CD4-positive, alpha-beta T cell (primary cell): ENCODE measurements around the gene SCLT1. TPM values are rescaled to one million over a fixed set of nuclear protein-coding genes. Genes with fewer than 3 reads are reported as not detected.

Experiments
- ATAC-seq: fragments of 200-7000 bp; cut with Tn5 transposase; one replicate; pipeline ENCODE4 v1.10.0; 2022; ENCODE audit warnings: mild to moderate bottlenecking; ENCODE audit not compliant: poor library complexity
- CTCF ChIA-PET: fragments of 350-600 bp; sonication (Branson Sonifier 250); formaldehyde crosslinking; loops from one replicate; lab custom pipeline; 2021; ENCODE audit warnings: antibody characterized with exemption, inconsistent platforms; lab: Charles Lee
- POLR2A ChIA-PET: fragments of 350-600 bp; sonication (Branson Sonifier 250); formaldehyde crosslinking; loops from one replicate; lab custom pipeline; 2021; ENCODE audit warnings: antibody characterized with exemption, inconsistent platforms; lab: Charles Lee
- DNase-seq, 14 experiments: peaks; one replicate each; pipeline ENCODE4 v3.0.0-alpha.2; 2013 to 2020; ENCODE audit warnings: mixed read lengths in 2 of 14
- H3K27ac ChIP-seq, 2 donors: one replicate each; pipeline versions ENCODE4 v1.5.1 to v1.7.0; 2013; ENCODE audit warnings: low read length in 2 of 2, low read depth in 1 of 2, mild to moderate bottlenecking in 1 of 2
- H3K27me3 ChIP-seq, 2 experiments: 1 replicate in 1 of 2; 2 replicates in 1 of 2; pipeline versions ENCODE4 v1.6.1 to v1.7.0; 2013; ENCODE audit warnings: low read length in 2 of 2, control low read depth in 1 of 2, mild to moderate bottlenecking in 1 of 2, moderate library complexity in 1 of 2; ENCODE audit not compliant: insufficient read depth in 2 of 2, control insufficient read depth in 1 of 2
- H3K36me3 ChIP-seq: one replicate; pipeline ENCODE4 v1.6.1; 2013; ENCODE audit warnings: low read length, control low read depth; ENCODE audit not compliant: insufficient read depth
- H3K4me1 ChIP-seq: one replicate; pipeline ENCODE4 v1.6.1; 2013; ENCODE audit warnings: low read length, control low read depth; ENCODE audit not compliant: insufficient read depth
- H3K4me3 ChIP-seq: one replicate; pipeline ENCODE4 v1.5.1; 2013; ENCODE audit warnings: mild to moderate bottlenecking, low read length, moderate library complexity
- H3K9me3 ChIP-seq, 2 experiments: 1 replicate in 1 of 2; 2 replicates in 1 of 2; pipeline versions ENCODE4 v1.6.1 to v1.7.0; 2013; ENCODE audit warnings: low read length in 2 of 2, mild to moderate bottlenecking in 2 of 2, control low read depth in 1 of 2, moderate library complexity in 1 of 2; ENCODE audit not compliant: control insufficient read depth in 1 of 2, insufficient read depth in 1 of 2
- H3K27ac Mint-ChIP-seq: one replicate; pipeline ENCODE4 v1.8.0; 2020; ENCODE audit warnings: mixed read lengths
- H3K27me3 Mint-ChIP-seq: one replicate; pipeline ENCODE4 v1.8.0; 2021; ENCODE audit warnings: mixed read lengths
- H3K36me3 Mint-ChIP-seq: one replicate; pipeline ENCODE4 v1.8.0; 2021; ENCODE audit warnings: low read depth, mixed read lengths
- H3K4me1 Mint-ChIP-seq: one replicate; pipeline ENCODE4 v1.8.0; 2021; ENCODE audit warnings: low read depth, mixed read lengths
- H3K4me3 Mint-ChIP-seq: one replicate; pipeline ENCODE4 v1.8.0; 2020; ENCODE audit warnings: mild to moderate bottlenecking, mixed read lengths
- H3K9me3 Mint-ChIP-seq: one replicate; pipeline ENCODE4 v1.8.0; 2020; ENCODE audit warnings: mixed read lengths
- intact Hi-C, 2 experiments: fragments of 100-400 bp; cut with DNase I in 1 of 2; cut with micrococcal nuclease in 1 of 2; formaldehyde crosslinking; loops; one replicate each; pipeline versions ENCODE4 v1.15.1 to v1.9.0; 2023 to 2025; cut with DNase I, micrococcal nuclease
- total RNA-seq, 174 experiments: library from RNA in 2 of 174; stranded (reverse) in 2 of 174; gene quantifications; one replicate each; pipeline ENCODE4 v1.2.3 and lab custom pipeline; 2021 to 2026
- TF ChIP-seq, protein P1 (sequence below): fragments of 200-600 bp; IDR thresholded peaks from one replicate; pipeline ENCODE4 v1.8.0; 2022; ENCODE audit warnings: antibody characterized with exemption, mild to moderate bottlenecking

The SCLT1 gene
- total RNA-seq, 2 experiments from 2014 or later = 21.8 to 21.9 TPM

DNA sequence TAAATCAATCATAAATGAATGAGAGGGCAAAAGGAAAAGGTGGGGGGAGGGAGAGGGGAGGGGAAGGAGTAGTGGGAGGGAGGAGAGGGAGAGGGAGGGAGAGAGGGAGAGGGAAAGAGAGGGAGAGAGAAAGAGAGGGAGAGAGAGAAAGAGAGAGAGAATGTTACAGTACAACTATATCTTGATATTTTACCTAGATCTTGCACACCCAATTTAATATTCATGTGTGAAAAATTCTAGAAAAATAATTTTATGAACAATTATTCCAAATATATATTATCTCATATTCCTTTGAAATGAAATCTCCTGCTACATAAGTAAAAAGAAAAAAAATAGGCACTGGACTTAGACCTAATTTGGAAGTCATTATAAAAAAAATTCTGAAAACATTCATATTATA lies 120.0 kb downstream of the SCLT1 start:
- H3K36me3 ChIP-seq = peaks cover 7% of the 10 kb centered on the region
- no peak overlapping the region for H3K27ac ChIP-seq
- ChIA-PET CTCF (no interaction called here), POLR2A (interaction anchor here (0.6 kb wide), 1 partner anchor 119 kb away, joined by 3 read pairs; no protein-coding TSS in a partner anchor)
- Mint-ChIP-seq H3K27ac (no peak overlapping the region), H3K4me1 (no peaks in the 10 kb centered on the region), H3K36me3 (peaks cover 27% of the 10 kb centered on the region), H3K9me3 (no peaks in the 10 kb centered on the region), H3K4me3 (no peak overlapping the region), H3K27me3 (no peaks in the 10 kb centered on the region)
- H3K4me3 ChIP-seq = no peak overlapping the region
- H3K27me3 ChIP-seq = no peaks in the 10 kb centered on the region
- H3K4me1 ChIP-seq = no peaks in the 10 kb centered on the region
- intact Hi-C loops = no loop called here
- TF ChIP-seq, protein P1, sequence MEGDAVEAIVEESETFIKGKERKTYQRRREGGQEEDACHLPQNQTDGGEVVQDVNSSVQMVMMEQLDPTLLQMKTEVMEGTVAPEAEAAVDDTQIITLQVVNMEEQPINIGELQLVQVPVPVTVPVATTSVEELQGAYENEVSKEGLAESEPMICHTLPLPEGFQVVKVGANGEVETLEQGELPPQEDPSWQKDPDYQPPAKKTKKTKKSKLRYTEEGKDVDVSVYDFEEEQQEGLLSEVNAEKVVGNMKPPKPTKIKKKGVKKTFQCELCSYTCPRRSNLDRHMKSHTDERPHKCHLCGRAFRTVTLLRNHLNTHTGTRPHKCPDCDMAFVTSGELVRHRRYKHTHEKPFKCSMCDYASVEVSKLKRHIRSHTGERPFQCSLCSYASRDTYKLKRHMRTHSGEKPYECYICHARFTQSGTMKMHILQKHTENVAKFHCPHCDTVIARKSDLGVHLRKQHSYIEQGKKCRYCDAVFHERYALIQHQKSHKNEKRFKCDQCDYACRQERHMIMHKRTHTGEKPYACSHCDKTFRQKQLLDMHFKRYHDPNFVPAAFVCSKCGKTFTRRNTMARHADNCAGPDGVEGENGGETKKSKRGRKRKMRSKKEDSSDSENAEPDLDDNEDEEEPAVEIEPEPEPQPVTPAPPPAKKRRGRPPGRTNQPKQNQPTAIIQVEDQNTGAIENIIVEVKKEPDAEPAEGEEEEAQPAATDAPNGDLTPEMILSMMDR = no peak
- no peak for ATAC-seq
- no peak for DNase-seq
- H3K9me3 ChIP-seq = no peaks in the 10 kb centered on the region

DNA sequence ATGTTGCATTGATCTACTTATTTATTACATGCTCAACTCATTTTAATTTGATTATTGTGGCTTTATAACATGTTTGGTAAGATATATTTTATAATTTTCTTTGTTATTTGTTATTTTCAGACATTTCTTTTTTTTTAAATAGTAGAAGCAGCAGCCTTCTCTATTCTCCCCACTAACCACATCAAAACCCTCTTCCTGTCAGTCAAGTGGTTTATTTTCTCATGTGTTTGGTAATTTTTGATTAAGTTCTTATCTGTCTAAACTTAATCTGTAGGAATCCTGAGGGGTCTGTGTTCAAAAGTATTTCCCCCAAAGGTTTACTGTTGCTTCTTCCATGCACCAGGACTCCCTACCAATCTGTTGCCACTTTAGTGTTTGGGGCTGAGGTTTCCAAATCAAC lies 131.9 kb downstream of the SCLT1 start:
- DNase-seq (peak in 3 of 14 experiments; percentile 2 to 15 (median 2)), ATAC-seq (no peak)
- Histone ChIP-seq H3K27me3 (no peaks in the 10 kb centered on the region), H3K36me3 (peaks cover 4% of the 10 kb centered on the region), H3K4me1 (no peaks in the 10 kb centered on the region), H3K9me3 (no peaks in the 10 kb centered on the region), H3K4me3 (no peak overlapping the region), H3K27ac (no peak overlapping the region)
- TF ChIP-seq, protein P1 = no peak
- Mint-ChIP-seq H3K4me3 (no peak overlapping the region), H3K27ac (no peak overlapping the region), H3K36me3 (peaks cover 33% of the 10 kb centered on the region), H3K9me3 (no peaks in the 10 kb centered on the region), H3K4me1 (peaks cover 23% of the 10 kb centered on the region), H3K27me3 (no peaks in the 10 kb centered on the region)
- CTCF ChIA-PET = no interaction called here
- POLR2A ChIA-PET = no interaction called here
- intact Hi-C loops = no loop called here

DNA sequence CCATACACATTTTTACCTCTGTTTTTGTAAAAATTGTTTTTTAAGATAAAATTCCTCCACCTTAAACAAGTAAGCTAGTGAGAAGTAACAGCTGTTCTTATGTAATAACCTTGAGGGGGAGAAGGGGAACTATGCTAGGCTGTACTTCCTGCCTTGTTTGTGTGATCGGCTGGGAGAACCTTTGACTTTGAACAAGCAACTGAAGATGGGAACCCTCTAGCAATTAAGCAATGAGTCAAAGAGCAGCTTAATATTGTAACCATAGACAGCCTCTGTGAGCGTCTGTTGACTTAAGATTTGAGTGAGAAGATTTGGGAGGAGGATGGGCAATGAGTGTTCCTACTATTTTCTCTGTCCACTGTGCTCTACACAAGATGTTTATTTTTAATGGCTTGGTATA lies 135.1 kb downstream of the SCLT1 start:
- H3K27ac ChIP-seq = no peak overlapping the region
- no peak overlapping the region for H3K27ac Mint-ChIP-seq
- no peak overlapping the region for H3K4me3 Mint-ChIP-seq
- no peaks in the 10 kb centered on the region for H3K4me1 ChIP-seq
- no peak overlapping the region for H3K4me3 ChIP-seq
- H3K27me3 Mint-ChIP-seq = no peaks in the 10 kb centered on the region
- no peaks in the 10 kb centered on the region for H3K9me3 Mint-ChIP-seq
- TF ChIP-seq, protein P1 = no peak
- peaks cover 4% of the 10 kb centered on the region for H3K36me3 ChIP-seq
- CTCF ChIA-PET = no interaction called here
- H3K9me3 ChIP-seq = no peaks in the 10 kb centered on the region
- peaks cover 23% of the 10 kb centered on the region for H3K4me1 Mint-ChIP-seq
- ATAC-seq (no peak), DNase-seq (peak in 3 of 14 experiments; percentile 2 to 13 (median 13))
- peaks cover 33% of the 10 kb centered on the region for H3K36me3 Mint-ChIP-seq
- H3K27me3 ChIP-seq = no peaks in the 10 kb centered on the region
- intact Hi-C loops = no loop called here
- POLR2A ChIA-PET = no interaction called here
